Stimulated activated CD8-positive, alpha-beta memory T cell treated with anti-CD3 and anti-CD28 coated beads, Interleukin-12 subunit alpha, Interleukin-12 subunit beta, amount 100 ng/mL, for 24 hours (primary cell): ENCODE data around the gene EPC1.
A peak's percentile ranks its signal among the peaks of the same experiment; 100 is the strongest.

Experiments used
- DNase-seq: peaks from one replicate; pipeline ENCODE4 v3.0.0-alpha.2; 2020; ENCODE audit errors: extremely low read depth

Gene EPC1

DNA sequence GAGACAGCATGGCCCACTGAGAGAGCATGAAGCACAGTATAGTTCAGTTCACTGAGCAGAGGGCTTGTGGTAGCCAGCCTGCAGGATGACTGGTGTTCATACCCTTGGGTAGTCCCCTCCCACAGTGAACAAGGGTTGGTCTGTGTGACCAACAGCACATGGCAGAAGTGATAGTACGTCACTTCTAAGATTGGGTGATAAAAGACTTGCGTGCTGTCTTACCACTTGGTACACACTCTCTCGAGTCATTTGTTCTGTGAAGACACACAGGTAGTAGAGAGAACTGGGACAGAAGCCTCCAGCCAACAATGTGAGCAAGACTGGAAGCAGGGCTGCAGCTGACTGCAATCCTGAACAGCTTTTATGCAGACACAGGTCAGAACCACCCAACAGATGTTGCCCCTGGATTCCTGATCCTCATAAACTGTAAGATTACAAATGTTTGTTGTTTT lies 14.6 kb downstream of the EPC1 start:
- DNase-seq: peak; percentile 60

DNA sequence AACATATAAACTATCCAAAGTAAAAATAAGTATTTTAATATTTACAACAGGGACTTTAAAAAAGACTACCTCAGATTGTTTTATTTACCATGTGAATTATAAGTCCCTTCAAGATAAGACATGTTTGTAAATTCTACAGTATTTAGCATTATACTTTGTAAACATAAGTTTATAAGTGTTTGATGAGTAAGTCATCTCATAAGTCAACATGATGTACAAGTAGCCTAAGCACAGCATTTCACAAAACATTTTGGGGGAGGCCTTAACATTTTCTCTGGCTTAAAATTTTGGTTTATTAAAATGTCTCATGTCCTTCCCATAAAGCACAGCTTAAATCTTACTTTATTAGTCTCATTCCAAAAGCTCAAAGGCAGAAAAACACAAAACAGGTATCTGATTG lies 15.4 kb downstream of the EPC1 start:
- no peak for DNase-seq

DNA sequence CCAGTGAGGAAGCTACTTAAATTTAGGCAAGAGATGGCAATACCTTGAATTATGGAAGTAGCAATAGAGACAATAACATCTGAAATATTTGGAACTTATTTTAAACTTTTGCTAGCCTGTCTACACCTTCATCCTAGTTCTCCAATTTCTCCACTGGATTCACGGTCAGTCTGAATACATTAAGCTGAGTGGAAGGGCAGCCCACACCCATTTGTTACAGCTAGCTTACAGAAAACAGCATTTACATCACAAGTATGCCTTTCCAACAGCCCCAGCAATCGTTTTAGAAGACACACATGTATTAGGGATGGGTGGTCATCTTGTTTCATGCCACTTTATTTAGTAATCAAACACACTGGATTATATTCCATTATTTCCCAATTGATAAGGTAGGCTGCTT lies 16.7 kb downstream of the EPC1 start:
- no peak for DNase-seq

DNA sequence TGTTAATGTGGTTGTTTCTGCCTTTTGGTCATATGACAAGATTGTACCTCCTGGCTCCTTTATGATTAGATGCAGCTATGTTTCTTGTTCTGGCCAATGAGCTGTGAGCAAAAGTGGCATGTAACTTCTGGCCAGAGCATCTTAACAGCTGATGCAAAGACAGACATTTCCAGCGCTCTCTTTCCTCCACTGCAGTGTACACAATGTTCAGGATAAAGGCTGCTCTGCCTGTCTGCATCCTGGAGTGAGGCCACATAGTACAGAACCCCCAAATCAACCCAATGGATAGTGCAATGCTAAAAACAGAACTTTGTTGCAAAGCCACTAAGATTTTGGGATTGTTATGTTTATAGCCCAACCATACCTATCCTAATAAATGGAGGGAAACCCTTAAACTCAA lies 17.9 kb downstream of the EPC1 start:
- no peak for DNase-seq

DNA sequence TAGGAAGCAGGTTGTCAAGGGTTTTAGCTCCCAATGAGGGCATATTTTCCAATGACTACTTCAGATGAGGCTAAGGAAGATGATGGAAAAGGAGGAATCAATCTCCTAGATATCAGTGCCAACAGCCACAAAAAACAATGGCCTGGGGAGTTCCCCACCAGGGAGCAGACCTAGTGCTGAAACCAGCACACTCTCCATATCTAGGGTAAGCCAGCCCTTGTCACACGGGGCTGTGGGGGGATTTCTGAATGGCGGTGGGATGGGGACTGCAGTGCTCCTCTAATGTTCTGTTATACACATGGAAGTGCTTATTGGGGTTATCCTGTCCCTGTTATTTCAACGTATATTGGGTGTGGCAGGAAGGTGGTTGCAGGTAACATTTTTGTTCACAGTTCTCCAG lies 18.5 kb downstream of the EPC1 start:
- DNase-seq: no peak

DNA sequence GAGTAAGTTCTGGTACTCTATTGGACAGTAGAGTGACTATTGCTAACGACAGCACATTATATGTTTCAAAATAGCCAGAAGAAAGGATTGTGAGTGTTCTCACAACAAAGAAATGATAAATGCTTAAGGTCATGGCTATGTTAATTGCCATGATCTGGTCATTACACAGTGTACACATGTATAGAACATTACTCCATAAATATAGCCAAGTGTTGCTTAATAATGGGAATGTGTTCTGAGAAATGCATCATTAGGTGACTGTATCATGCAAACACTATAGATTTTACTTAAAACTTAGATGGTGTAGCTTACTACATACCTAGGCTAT lies 19.6 kb downstream of the EPC1 start:
- DNase-seq: no peak

DNA sequence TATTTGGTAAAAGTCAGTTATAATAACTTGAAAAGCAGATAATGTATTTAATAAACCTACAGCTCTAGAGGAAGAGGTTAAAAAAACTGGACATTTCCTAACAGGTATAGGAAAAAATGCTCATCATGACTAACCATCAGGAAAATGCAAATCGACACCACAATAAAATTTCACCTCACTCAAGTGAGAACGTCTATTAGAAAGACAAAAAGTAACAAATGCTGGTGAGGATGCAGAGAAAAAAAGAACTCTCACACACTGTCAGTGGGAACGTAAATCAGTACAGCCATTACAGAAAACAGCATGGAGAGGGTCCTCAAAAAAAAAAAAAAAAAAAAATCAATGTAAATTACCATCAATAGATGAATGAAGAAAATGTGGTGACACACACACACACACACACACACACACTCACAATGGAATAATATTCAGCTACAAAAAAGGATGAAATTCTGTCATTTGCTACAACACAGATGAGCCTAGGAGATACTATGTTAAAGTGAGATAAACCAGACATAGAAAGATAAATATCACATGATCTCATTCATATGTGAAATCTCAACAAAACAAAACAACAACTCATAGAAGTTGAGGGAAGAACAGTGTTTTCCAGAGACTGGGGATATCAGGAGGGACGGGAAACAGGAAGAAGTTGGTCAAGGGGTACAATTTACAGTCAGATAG lies 20.1 kb downstream of the EPC1 start:
- DNase-seq: no peak

DNA sequence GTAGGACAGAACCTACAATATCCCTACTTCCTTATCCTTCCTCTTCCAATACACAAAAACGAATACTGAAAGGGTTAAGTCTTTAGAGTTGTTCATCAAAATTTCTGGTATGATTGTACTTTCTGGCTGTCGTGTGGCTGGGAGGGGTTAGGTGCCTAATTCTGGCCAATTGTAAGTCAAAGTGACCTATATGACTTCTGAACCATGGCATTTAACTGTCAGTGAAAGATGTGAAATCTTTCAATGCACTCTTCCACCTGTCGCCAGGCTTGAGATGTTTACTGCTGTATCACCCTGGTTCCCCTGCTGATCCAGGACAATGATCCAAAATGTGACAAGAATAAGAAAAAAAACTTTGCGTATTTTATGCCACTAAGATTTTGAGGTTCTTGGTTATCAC lies 20.8 kb downstream of the EPC1 start:
- DNase-seq: no peak

DNA sequence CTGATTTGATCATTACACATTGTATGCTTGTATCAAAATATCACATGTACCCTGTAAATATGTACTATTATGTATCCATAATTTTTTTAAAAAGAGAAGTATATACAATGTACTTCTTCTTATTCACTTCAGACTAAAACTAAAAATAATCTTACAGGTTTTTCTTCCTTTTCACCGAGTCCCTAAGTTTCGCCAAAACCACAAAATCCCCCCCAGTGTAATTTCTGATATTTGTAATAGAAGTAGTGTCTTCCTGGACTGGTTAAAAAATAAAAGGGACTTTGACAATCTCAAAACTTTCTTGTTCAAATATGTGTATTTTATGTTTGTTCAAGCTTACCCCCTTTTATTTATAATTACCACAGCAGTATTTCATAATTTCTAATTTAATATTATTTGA lies 23.9 kb downstream of the EPC1 start:
- no peak for DNase-seq

DNA sequence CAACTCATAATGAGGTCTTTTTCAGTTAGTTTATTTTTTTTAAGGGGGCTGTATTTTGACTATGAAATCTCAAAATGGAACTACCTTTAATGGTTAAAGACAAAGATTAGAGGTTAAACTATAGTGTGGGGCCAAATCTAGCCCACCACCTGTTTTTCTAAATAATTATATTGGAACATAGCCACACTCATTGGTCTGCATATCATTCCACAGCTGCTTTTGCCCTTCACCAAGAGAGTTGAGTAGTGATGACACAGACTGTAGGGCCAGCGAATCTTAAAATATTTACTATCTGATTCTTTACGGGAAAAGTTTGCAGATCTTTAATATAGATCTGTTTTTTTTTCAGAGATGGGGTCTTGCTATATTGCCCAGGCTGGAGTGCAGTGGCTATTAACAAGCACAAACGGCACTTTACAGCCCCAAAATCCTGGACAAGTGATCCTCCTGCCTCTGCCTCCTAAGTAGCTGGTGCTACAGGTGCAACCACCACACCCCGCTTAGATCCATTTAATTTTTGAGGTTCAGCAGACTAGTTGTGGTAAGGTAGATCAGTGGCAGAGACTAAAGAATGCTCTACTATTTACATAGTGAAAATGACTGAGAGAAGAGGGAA lies 25.8 kb downstream of the EPC1 start:
- no peak for DNase-seq

DNA sequence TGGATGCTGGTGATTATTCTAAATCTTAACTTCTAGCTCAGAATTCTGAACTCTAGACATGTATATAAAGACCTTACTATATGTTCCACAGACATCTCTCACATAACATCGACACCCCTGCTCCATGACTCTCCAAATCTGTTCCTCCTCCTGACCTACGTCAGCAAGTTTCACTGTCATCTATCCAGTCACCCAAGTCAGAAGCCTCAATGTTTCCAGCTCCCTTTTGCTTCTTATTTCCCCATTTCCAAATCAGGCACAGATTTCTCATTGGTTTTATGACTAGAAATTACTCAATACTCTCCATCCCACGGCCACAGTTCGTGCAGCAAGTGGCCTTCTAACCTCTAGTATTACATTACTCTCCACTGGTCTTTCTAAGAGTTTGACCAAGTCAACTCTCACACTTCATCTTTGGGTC lies 28.5 kb downstream of the EPC1 start:
- no peak for DNase-seq

DNA sequence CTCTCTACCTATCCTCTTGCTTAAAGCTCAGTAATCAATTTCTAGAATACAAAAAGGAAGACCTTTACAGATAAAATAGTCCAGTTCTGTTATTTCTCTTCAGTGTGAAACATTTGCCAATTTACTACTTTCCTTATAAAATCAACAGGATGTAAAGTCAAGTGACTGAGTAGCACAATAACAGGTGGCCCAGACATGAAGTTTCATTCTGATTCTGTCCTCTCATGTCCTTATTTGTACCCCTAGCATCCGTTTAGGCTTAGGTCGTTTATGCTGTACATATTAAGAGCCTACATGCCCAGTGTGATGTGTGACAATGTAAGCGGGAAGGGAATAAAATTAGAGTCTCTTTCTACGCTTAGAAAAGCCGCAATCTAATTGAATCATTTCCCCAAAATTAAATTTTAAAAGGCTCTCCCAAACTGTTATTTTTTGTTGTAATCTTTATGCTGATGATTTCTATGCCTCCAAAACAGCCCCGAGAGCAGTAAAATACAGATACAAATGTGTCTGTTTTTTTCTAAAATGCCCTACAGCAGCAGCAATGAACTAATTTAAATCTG lies 29.1 kb downstream of the EPC1 start:
- no peak for DNase-seq

DNA sequence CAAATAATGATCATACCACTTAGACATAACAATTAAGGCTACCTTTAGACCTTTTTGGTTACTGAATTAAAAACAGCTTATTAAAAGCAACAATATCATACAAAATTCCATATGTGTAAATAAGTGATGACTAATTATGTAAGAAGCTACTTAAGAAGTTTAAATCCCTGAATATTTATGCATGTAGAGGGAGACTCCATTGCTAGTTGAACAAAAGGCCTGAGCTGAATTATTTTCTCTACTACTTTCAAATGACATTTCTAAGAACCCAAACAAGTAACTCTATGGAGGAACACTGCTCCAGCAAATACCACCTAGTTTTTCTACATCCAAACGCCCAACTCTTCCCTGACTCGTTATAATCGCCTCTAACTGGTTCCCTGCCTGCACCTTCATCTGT lies 31.5 kb downstream of the EPC1 start:
- no peak for DNase-seq

DNA sequence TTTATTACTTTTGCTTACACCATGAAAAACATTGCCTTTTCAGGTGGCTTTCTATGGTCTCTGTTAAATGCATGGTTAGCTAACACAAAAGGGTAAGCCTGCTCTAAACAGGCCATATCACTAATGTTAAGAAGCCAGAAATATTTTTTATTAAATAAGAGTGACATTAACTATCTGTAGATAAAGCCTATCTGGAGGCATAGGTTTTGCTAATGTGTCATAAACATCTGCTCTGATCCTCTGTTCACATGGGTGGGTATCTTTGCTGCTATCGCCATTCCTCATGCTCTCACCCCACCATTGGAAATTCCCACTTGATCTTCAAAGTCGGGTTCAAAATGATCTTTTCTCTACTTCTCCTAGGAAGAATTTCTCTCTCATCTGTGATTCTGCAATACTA lies 32.4 kb downstream of the EPC1 start:
- DNase-seq: no peak

DNA sequence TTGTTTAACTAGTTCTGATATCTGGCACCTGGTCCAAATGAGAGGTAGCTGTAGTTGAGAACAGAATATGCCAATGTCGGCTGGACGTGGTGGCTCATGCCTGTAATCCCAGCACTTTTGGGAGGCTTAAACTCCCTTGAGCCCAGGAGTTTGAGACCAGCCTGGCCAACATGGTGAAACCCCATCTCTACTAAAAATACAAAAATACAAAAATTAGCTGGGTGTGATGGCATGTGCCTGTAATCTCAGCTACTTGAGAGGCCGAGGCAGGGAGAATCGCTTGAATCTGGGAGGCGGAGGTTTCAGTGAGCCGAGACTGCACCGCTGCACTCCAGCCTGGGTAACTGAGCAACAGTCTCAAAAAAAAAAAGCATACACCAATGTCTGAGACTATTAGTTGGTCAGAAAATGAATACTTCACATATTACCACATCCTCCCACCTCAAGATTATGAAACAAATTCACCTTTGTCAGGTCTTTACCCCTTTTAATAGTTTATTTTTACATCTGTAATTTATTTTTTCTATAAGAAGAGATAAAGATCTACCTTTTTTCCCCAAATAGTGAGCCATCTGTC lies 38.8 kb downstream of the EPC1 start:
- DNase-seq: no peak

DNA sequence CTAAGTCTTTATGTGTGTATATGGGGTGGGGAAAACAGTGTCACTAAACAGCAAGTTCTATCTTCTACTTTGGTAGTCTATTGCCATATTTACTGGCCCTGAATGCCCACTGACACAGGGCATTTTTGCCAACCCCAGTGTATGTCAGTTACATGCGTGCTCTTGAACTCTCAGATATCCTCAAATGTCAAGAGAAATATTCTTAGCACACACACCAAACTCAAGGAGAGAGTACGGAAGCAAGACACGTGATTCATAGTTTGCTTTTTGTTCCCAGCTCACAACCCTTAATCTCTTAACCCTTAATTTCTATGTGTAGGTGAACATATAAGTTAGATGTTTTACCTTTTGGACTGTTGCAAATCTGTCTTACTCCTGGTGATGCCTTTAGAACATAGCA lies 39.3 kb downstream of the EPC1 start:
- DNase-seq: no peak

DNA sequence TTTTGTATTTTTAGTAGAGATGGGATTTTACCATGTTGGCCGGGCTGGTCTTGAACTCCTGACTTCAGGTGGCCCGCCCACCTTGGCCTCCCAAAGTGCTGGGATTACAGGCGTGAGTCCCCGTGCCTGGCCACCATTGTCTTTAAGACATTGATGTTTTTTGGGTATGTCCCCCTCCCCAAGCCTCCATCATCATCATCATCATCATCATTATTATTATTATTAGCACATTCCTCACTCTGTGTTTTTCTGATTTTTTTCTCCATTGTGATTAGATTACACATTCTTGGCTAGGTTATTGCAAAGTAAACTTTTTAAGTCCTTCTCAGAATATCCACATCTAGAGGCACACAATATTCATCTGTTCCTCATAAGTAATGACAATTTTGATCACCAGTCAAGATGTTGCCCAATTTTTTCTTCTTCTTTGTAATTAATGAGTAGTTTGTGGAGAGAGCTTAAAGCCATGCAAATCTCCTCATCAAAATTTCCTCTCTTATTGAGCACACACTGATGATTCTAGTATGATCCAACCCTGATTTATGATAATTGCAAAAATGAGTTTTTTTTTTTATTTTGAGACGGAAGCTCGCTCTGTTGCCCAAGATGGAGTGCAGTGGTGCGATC lies 47.5 kb downstream of the EPC1 start:
- no peak for DNase-seq

DNA sequence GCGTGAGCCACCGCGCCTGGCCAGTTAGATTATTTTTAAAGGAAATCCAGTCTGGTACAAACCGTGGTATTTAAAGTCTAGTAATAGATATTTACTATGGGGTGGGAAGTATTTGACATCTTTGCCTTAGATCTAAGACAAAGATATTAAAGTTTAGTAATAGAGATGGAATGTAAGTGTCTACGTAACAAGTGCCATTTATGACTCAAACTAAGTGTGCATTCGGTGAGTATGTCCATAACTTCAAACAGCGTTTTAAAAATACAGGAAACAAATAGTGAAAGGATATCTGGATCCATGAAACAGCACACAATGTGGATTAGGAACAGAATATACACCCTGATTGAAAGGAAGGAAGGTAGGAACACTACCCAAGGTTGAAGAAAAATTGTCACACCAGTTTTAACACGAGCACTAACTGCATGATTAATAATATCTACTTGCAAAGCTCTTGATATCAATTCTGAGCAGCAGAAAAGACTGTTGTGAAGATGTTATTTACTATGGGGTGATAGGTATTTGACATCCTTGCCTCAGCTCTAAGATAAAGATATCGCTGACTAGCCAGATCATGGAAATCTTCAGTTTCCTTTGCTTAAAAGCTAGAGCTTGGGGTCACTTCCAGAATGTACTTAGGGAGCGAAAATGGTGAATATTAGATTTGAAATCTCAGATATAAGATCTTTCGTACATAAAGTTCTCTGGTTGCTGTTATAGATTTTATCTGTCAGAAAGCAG lies 48.7 kb downstream of the EPC1 start:
- no peak for DNase-seq

DNA sequence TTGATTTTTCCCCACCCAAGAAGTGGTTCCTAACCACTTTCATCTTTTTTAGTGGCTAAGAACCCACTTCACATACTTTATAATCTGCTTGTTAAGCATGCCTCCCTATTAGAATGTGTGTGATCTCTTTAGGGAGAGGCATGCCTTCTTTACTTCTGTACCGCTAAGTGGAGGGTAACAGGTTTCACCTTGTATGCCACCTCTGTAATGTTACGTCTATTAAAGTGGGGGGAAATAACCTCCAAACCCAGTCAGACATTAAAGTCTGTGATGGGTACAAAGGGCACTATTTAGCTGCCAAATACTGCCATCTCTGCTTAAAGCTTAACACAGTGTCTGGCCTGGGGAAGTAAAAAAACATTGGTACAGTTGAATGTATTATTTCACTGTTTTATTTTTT lies 51.9 kb downstream of the EPC1 start:
- no peak for DNase-seq

DNA sequence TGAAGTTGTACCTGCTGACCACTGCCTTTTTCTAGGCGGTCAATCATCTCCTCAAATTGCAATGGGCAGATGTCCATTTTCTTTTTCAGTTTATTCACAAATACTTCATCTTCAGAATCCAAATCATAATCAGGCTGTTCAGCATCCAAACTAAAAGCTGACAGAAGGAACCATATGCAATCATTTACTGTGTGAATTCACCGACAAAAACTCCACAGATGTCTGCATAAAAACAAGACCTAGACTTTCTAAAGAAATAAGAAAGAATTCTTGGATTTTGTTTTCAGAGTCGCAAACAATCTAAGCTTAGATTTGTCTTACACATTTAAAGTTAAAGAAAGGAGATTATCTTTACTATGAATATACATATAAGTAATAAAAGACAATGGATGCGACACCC lies 53.4 kb downstream of the EPC1 start:
- DNase-seq: no peak

DNA sequence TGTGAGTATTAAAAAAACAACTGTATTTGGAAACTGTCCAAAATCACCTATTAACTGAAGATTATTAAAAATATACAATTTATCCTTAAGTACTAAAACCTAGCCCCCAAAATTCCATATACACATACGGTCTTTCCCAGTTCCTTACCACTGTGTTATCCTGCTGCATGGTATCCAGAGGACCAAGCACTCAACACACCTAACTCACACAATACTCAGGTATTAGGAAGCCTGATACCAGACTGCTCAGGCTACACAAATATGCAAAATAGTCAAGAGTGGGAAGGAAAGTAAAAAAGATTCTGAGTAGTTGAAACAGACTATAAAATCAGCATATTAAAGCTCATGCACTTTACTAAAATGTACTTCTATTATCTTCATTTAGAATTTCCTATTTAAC lies 67.2 kb downstream of the EPC1 start:
- no peak for DNase-seq

DNA sequence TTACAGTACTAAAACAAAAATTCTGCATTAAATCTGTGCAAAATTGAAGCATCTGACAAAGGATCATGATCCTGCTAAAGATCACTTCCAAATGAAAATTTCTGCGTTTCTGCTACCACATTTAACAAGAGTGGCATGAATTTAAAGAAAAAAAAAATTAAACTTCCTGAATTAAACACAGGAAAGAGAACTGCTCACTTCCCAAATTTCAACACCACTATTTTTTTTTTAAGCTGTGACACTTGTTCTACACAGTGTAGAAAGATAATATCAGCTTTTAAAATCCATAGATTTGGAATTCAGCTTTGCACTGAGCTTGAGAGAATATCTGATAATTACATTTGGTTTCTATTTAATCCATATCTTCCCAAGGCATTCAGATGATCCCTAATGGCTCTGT lies 73.6 kb downstream of the EPC1 start:
- DNase-seq: no peak
